ENCODE data around the gene INTS15.
"Not testable (repeated sequence)": the region's sequence is repeated elsewhere in the genome, so short reads cannot be mapped to it uniquely, and the experiment has no call there.

The INTS15 gene

DNA sequence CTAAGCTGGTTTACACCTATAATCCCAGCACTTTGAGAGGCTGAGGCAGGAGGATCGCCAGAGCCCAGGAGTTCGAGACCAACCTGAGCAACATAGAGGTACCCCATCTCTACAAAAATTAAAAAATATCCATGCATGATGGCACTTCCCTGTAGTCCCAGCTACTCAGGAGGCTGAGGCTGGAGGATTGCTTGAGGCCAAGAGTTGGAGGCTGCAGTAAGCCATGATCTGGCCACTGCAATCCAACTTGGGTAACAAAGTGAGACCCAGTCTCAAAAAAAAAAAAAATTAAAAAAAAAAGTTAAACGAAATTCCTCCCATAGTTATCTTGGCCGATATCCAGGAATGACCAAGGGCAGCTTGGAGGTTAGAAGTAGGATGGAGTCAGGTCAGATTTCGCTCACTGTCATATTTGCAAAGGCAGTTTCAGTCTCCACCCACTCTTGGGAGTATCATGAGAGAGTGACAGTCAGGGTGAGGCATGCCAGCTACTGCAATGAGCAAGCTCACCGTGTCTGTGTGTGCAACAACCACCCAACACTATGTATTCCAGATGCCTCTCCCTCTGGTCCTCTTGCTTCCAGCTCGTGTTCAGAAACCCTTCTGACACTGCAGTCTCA, 18.6 kb upstream of the INTS15 start:
- TF ChIP-seq, protein P1, sequence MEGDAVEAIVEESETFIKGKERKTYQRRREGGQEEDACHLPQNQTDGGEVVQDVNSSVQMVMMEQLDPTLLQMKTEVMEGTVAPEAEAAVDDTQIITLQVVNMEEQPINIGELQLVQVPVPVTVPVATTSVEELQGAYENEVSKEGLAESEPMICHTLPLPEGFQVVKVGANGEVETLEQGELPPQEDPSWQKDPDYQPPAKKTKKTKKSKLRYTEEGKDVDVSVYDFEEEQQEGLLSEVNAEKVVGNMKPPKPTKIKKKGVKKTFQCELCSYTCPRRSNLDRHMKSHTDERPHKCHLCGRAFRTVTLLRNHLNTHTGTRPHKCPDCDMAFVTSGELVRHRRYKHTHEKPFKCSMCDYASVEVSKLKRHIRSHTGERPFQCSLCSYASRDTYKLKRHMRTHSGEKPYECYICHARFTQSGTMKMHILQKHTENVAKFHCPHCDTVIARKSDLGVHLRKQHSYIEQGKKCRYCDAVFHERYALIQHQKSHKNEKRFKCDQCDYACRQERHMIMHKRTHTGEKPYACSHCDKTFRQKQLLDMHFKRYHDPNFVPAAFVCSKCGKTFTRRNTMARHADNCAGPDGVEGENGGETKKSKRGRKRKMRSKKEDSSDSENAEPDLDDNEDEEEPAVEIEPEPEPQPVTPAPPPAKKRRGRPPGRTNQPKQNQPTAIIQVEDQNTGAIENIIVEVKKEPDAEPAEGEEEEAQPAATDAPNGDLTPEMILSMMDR (IDR thresholded peaks at IDR 0.05): no peak
- DNase-seq: no peak
- Histone ChIP-seq H3K36me3 (no peaks in the 10 kb centered on the region), H3K9me3 (no peaks in the 10 kb centered on the region), H3K4me1 (no peaks in the 10 kb centered on the region), H3K4me3 (no peak overlapping the region), H3K27me3 (peaks cover 0 to 2% of the 10 kb centered on the region in 2 donors), H3K27ac (no peak overlapping the region)
- intact Hi-C loops (cut with DNase I; ENCODE audit: low total_unique reads): no loop called here

DNA sequence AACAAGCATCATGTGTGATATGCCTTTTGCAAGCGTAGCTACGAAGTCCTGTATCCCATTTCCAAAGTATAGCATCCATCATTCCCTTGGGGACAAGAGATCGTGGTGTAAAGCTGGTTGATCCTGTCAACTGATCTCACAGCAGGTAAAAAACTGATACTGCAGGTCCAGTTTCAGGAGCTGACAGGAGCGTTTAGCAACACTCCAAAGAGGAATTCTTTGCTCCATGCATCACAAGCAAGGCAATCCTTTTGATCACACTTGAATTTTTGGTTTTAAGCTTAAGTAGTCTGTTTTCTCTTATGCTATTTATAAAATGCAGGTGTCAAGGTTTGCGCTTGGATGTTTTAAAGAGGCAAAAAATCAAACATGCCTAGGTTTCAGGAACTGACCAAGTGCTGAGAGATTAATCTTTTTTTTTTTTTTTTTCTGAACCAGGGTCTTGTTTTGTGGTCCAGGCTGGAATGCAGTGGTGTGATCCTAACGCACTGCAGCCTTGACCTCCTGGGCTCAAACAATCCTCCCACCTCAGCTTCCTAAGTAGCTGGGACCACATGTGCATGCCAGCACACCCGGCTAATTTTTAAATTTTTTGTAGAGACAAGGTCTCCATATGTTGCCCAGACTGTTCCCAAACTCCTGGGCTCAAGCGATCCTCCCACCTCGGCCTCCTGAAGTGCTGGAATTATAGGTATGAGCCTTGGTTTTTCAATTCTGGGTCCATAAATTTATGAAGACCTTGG, 14.4 kb upstream of the INTS15 start:
- peaks cover 0 to 2% of the 10 kb centered on the region in 2 donors for H3K27me3 ChIP-seq
- peaks cover 0 to 9% (median 0%) of the 10 kb centered on the region in 3 donors for H3K36me3 ChIP-seq
- H3K4me1 ChIP-seq: peaks cover 0 to 13% (median 0%) of the 10 kb centered on the region in 4 donors
- H3K27ac ChIP-seq: no peak overlapping the region
- no peak for DNase-seq
- intact Hi-C loops (cut with DNase I; ENCODE audit: low total_unique reads): no loop called here
- no peaks in the 10 kb centered on the region for H3K9me3 ChIP-seq
- no peak overlapping the region for H3K4me3 ChIP-seq
- TF ChIP-seq, protein P1 (IDR thresholded peaks at IDR 0.05): no peak

DNA sequence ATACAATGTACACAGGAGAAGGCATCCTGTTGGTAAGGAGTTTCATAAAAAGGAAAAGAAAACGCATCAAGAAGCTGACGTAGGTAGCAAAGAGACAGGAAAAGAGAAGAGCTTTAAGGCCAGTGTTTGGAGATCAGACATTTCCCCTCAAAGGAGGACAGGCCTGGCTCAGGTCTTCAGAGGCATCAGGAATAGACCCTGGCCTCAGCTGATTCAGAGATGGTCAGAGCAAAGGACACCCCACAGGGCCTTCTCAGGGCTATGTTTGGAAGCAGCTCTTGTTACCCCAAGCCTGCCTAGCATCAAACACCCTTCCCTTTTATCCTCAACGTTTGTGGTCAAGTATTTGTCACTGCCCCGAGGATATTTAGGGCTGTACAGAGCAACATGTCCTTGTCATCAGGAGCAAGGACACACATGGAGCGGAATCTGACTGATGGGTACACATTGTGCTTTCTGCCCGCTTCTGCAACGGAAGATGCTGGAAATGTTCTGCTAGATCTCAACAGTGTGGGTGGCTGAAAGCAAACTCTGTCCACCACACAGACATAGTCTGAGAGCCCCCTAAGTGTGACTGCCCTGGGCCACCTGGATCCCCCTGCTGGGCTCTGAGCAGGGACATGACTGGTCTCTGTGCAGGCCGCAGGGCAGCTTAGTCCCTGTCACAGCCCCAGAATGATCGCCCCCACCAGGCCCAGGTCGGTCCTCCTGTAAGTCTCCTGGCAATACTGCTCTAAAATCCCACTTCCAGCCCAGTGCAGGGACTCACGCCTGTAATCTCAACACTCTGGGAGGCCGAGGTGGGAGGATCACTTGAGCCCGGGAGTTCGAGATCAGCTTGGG, 13.6 kb upstream of the INTS15 start:
- Histone ChIP-seq H3K27me3 (peaks cover 0 to 2% of the 10 kb centered on the region in 2 donors), H3K9me3 (no peaks in the 10 kb centered on the region), H3K4me3 (peak overlapping the region; percentile 64 to 65), H3K27ac (peak overlapping the region; percentile 91 to 96), H3K36me3 (peaks cover 0 to 17% (median 7%) of the 10 kb centered on the region in 3 donors), H3K4me1 (peaks cover 0 to 13% (median 0%) of the 10 kb centered on the region in 4 donors)
- TF ChIP-seq, protein P1 (IDR thresholded peaks at IDR 0.05): no peak
- intact Hi-C loops (cut with DNase I; ENCODE audit: low total_unique reads): no loop called here
- no peak for DNase-seq

GRCh38 chr7:6576867-6577368, 12.9 kb upstream of the INTS15 start:
- Histone ChIP-seq H3K4me3 (peak overlapping the region; percentile 64 to 65), H3K36me3 (peaks cover 3 to 24% (median 12%) of the 10 kb centered on the region in 3 donors), H3K27ac (peak overlapping the region; percentile 91 to 96), H3K4me1 (peaks cover 0 to 13% (median 0%) of the 10 kb centered on the region in 4 donors)
- H3K27me3 ChIP-seq; intact Hi-C loops (cut with DNase I; ENCODE audit: low total_unique reads); H3K9me3 ChIP-seq; DNase-seq: not testable (repeated sequence)

- peaks cover 9 to 30% (median 18%) of the 10 kb centered on the region in 3 donors for H3K36me3 ChIP-seq
- H3K27me3 ChIP-seq: no peaks in the 10 kb centered on the region
- peak; percentile 82 to 92 for DNase-seq
- TF ChIP-seq, protein P1 (IDR thresholded peaks at IDR 0.05): no peak
- peaks cover 0 to 13% (median 0%) of the 10 kb centered on the region in 4 donors for H3K4me1 ChIP-seq
- H3K4me3 ChIP-seq: peak within 1 kb of the TSS; percentile 64 to 65
- no peaks in the 10 kb centered on the region for H3K9me3 ChIP-seq
- intact Hi-C loops (cut with DNase I; ENCODE audit: low total_unique reads): no loop called here
- peak within 1 kb of the TSS; percentile 91 to 96 for H3K27ac ChIP-seq
These were observed 12.3 kb upstream of the INTS15 start, which contains the start of gene ZDHHC4 for GRCh38 chr7:6577369-6578113. TSS of gene ZDHHC4 (plus strand) at chr7:6577454. CDS start at chr7:6580562, 3,108 bp downstream.
